HT1080 (cell line): ENCODE measurements around the gene SLC35A4. TPM values are rescaled to one million over a fixed set of nuclear protein-coding genes. Genes with fewer than 3 reads are reported as not detected.
A peak's percentile ranks its signal among the peaks of the same experiment; 100 is the strongest.

Experiments
- DNase-seq: peaks from one replicate; pipeline ENCODE4 v3.0.0-alpha.2; 2015; ENCODE audit warnings: low read depth
- polyA plus RNA-seq, 2 experiments: library from polyadenylated mRNA; depleted of rRNA; stranded (reverse); fragments of >200 nt; gene quantifications; 2 replicates each; pipeline ENCODE4 v1.2.3, GENCODE V29; 2015
- total RNA-seq: library from RNA; depleted of rRNA; stranded (reverse); fragments of >200 nt; shearing (Covaris generic); gene quantifications from 2 replicates; pipeline ENCODE4 v1.2.3, GENCODE V29; 2014; rRNA removed

SLC35A4 gene, protein sequence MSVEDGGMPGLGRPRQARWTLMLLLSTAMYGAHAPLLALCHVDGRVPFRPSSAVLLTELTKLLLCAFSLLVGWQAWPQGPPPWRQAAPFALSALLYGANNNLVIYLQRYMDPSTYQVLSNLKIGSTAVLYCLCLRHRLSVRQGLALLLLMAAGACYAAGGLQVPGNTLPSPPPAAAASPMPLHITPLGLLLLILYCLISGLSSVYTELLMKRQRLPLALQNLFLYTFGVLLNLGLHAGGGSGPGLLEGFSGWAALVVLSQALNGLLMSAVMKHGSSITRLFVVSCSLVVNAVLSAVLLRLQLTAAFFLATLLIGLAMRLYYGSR
- 24.9 and 36.9 TPM in 2 replicates for total RNA-seq
- polyA plus RNA-seq (2015; cell fraction: cytosol; rRNA removed) = 59.2 and 64.8 TPM in 2 replicates
- 46.1 and 48.1 TPM in 2 replicates for polyA plus RNA-seq (2015; cell fraction: nucleus; rRNA removed)

GRCh38 chr5:140564196-140565023, at the start of gene SLC35A4, which contains the start of gene APBB3:
Gene SLC35A4, plus strand, starts transcription at chr5:140564828. Its CDS starts 2,342 bp downstream, at chr5:140567170.
Gene APBB3, minus strand, starts transcription at chr5:140564598. Its CDS starts 353 bp downstream, at chr5:140564245.
- peak; percentile 98 for DNase-seq

GRCh38 chr5:140524003-140524402, 40.6 kb upstream of the SLC35A4 start:
- no peak for DNase-seq

- DNase-seq = no peak
Measured at GRCh38 chr5:140540227-140540626, 24.4 kb upstream of the SLC35A4 start.

GRCh38 chr5:140542972-140543371, 21.7 kb upstream of the SLC35A4 start:
- DNase-seq = no peak

DNA sequence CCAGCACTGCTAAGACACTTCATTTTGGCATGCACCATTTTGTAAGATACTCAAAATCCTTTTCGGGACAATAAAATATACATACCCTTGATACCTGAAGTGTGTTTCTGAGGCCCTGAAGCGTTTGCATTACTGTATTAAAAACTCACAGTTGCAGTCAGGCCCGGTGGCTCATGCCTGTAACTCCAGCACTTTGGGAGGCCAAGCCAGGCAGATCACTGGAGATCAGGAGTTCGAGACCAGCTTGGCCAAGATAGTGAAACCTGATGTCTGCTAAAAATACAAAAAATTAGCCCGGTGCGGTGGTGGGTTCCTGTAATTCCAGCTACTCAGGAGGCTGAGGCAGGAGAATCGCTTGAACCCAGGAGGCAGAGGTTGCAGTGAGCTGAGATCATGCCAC, 19.6 kb upstream of the SLC35A4 start:
- DNase-seq = no peak

DNA sequence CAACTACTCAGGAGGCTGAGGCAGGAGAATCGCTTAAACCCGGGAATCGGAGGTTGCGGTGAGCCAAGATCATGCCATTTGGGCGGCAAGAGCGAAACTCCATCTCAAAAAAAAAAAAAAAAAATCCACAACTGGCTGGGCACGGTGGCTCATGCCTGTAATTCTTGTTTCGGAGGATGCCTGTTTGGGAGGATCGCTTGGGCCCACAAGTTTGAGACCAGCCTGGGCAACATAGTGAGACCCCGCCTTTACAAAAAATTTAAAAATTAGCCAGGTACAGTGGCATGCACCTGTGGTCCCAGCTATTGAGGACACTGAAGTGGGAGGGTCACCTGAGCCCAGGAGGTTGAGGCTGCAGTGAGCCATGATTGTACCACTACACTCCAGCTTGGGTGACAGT, 19.0 kb upstream of the SLC35A4 start:
- DNase-seq = no peak

- no peak for DNase-seq
Measured at GRCh38 chr5:140546851-140547507, 17.6 kb upstream of the SLC35A4 start.

DNA sequence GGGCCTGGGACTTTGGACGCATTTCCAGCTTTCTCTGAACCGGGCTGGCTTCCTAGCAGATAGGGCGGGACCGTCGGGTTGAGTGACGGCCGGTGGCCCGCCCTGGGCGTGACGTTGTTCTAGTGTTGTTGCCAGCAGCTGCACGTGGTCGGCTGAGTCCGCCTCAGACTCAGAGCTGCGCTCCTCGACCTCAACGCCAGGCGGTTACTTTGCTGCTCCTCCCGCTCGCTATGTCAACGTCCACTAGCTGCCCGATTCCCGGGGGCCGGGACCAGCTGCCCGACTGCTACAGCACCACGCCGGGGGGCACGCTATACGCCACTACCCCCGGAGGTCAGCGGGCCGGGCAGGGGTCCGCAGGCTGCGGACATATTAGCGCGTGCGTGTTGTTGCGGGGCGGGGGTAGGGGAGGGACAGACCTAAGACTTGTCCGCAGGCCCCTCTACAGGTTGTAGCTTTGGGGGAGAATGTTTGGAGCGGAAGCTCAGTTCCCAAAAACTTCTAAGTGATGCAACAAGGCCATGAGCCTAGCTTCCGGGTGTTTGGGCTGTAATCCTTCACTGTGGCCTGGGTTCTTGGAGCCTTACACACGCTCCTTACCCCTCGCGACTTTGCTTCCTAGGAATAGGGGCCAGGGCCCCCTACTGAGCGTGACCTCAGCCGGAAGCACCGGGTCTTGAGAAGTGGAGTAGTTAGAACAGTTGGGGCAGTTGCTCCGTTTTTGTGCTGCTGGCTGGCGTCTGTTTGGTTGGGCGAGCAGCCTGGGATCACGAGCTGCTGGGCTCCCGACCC, 16.9 kb upstream of the SLC35A4 start, which contains the start of gene EIF4EBP3:
Gene EIF4EBP3 (plus strand): TSS at position 155 of the 792 bp plus-strand sequence. CDS start 76 bp downstream, at position 231.
- peak; percentile 82 for DNase-seq

DNA sequence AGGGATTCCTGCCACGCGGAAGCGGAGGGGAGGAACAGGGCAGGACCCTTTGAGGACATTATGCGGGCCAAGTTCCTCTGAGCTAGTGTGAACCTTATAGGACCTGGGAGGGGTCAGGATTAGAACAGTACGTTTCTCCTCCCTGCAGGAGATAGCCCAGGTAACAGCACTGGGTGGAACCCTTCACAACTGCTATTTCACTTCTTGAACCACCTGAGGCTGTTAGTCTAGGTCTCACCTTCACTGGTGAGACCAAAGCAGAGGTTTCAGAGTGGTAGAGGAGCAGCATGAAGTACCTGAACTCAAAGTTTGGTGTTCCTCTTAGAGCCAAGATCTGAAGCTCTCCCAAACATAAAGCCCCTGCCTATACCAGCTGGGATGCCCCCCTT, 16.3 kb upstream of the SLC35A4 start:
- no peak for DNase-seq

DNA sequence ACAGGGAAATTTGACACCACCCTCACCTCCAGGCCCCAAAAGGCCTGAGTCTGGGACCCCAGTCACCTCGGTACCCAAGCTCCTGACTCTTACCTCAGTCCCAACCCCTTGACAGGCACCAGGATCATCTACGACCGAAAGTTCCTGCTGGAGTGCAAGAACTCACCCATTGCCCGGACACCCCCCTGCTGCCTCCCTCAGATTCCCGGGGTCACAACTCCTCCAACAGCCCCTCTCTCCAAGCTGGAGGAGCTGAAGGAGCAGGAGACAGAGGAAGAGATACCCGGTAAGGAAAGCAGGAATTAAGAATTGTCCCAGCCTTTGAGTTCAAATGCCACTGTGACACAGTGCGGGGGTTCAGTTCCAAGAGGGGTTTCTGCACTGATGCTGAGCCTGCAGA, 15.8 kb upstream of the SLC35A4 start:
- DNase-seq = no peak

- no peak for DNase-seq
Measured at GRCh38 chr5:140549237-140550144, 15.1 kb upstream of the SLC35A4 start.

DNA sequence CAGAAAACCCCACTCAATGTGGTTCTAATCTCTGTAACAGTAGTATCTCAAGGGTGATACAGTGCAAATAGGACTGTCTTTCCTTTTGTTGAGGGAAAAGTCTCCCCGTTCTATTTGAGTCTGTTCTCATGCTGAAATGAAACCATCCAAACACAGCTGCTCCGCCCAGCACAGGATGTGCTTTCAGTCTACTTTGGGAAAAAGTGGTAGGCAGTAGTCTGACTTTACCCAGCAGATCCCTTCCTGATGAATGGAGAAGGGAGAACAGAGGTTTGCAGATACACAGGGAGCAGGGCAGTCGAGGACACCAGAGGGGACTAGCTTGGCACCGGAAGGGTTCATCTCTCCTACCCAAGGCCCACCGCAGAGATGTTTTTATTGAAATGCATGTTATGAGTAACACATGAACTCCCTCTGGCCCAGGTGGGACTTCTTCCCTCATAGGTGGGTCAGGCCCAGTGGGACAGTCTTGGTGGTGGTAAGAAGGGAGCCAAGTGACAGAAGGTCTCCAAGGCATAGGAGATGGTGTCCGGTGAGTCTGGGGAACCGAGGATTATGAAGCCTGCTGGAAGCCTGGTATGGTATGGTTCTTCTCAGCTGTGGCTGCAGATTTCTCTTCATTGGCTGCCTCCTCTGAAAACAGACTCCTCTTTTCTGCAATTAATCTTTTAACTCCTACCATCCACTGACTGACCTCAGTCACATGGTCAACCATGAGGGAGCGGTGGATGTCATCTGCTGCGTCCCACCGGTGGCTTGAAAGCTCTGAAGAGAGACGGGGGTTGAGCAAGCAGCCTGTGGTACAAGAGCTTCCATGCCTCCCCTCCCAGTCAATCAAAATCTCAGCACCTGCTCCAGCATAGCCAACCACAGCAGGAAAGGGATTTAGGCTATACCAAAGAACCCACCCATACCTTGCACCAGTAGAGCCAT, 14.2 kb upstream of the SLC35A4 start:
- no peak for DNase-seq

DNA sequence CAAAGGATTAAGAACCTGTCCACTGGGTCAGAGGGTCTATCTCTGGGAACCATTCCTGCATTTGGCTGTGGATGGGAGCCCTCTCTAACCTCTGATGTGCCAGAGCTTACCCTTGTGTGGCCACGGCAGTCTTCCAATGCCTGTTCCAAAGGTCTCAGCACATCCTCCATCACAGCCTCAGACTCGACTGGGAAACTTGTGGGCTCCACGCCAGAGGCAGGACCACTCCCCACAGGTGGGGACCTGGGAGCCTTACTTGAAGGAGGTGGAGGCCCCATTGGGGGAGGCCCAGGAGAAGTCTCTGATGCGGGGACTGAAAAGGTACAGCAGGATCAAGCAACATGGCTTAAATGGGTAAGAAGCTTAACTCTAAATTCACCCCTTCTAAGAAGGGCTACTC, 12.8 kb upstream of the SLC35A4 start:
- no peak for DNase-seq

GRCh38 chr5:140553657-140554056, 11.0 kb upstream of the SLC35A4 start:
- peak; percentile 55 for DNase-seq

- DNase-seq = no peak
Measured at GRCh38 chr5:140554454-140554853, 10.2 kb upstream of the SLC35A4 start.

- DNase-seq = no peak
Measured at GRCh38 chr5:140555747-140556312, 8.8 kb upstream of the SLC35A4 start.

DNA sequence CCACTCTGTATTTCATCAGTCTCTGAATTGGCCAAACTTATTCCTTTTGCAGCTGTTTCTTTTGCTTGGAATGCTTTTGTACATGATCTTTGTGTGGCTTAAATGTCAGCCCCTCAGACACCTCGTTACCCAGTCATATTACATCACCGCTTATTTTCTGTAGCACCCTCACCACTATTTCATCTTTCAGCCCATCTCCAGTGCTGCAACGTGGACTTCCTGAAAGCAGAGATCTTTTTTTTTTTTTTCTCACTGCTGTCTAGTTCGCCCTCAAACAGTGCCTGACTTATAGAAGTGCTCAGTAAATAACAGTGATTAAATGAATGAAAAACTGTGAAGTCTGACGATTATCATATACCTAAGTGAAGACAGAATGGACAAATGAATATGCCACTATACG, 8.2 kb upstream of the SLC35A4 start:
- DNase-seq = no peak

- DNase-seq = peak; percentile 88
Measured at GRCh38 chr5:140557136-140557805, 7.4 kb upstream of the SLC35A4 start, which contains the start of gene SRA1. Gene SRA1, minus strand, starts transcription at chr5:140557473. Its CDS starts 21 bp downstream, at chr5:140557452.
